CD4-positive, alpha-beta T cell treated with Interferon alpha-2 for 1 hour (primary cell): ENCODE measurements around the gene PDIA4.
"Not testable (repeated sequence)": the region's sequence is repeated elsewhere in the genome, so short reads cannot be mapped to it uniquely, and the experiment has no call there.

Experiments used
- DNase-seq, 2 donors: peaks; one replicate each; pipeline ENCODE4 v3.0.0-alpha.2; 2020 to 2022

PDIA4 gene

DNA sequence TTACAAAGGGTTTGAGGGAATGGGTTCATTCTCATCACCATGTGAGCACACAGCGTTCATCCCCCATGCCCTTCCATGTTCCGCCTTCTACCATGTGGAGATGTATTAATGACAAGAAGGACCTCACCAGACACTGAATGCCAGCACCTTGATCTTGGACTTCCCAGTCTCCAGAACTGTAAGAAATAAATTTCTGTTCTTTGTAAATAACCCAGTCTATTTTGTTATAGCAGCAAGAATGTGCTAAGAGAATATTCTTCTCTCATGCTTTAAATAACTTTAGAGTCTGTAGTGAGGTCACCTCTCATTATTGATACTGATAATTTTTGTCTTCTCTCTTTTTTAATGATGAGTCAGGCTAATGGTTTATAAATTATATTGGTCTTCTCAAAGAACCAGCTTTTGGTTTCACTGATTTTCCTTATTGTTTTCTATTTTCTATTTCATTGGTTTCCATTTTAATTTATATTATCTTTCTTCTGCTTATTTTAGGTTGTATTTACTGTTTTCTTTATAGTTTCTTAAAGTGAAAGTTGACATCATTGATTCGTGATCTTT is 3.1 kb upstream of the PDIA4 start:
- no peak for DNase-seq

DNA sequence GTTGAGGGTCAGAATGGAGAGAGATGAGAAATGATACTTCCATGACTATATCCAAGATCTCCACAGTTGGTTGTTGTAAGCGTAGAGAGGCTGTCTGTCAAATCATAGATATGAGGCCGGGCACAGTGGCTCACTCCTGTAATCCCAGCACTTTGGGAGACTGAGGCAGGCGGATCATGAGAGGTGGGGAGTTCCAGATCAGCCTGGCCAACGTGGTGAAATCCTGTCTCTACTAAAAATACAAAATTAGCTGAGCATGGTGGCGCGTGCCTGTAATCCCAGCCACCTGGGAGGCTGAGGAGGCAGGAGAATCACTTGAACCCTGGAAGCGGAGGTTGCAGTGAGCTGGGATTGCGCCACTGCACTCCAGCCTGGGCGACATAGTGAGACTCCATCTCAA is 2.1 kb upstream of the PDIA4 start:
- not testable (repeated sequence) for DNase-seq

- DNase-seq, result no peak
Measured at GRCh38 chr7:149027611-149028345, 527 bp downstream of the PDIA4 start.

DNA sequence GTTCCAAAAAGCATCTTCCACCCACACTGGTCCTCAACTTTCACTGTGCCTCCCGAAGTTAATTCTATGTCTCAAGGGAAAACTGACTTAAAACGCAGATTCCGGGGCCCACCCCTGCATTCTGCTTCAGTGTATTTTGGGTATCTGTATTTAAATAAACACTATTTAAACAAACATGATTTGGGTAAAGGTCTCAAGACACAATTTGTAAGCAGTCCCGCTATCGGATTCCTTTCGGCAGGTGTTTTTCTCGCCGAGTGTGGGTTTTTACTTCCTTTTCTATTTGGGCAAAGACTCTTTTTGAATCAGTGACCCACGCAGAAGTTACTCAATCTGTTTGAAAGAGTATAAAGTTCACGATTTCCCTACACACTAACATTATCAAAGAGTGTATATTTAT is 1.2 kb downstream of the PDIA4 start:
- DNase-seq, result peak in 1 of 2 donors; percentile 12

DNA sequence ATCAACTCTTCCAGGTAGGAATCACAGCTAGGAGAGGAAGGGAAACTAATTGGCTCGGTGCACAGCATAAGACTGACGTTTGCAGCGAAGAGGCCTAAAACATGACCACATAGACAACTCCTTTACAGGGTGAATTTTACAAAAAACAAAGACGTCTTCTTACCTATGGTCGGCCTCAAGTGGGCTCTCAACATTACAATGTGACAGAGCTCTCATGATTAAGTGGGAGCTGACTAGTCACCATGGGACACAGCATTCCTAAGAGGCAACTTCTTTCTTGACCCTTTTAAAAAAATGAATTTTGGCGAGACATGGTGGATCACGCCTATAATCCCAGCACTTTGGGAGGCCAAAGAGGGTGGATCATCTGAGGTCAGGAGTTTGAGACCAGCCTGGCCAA is 4.6 kb downstream of the PDIA4 start:
- no peak for DNase-seq

DNA sequence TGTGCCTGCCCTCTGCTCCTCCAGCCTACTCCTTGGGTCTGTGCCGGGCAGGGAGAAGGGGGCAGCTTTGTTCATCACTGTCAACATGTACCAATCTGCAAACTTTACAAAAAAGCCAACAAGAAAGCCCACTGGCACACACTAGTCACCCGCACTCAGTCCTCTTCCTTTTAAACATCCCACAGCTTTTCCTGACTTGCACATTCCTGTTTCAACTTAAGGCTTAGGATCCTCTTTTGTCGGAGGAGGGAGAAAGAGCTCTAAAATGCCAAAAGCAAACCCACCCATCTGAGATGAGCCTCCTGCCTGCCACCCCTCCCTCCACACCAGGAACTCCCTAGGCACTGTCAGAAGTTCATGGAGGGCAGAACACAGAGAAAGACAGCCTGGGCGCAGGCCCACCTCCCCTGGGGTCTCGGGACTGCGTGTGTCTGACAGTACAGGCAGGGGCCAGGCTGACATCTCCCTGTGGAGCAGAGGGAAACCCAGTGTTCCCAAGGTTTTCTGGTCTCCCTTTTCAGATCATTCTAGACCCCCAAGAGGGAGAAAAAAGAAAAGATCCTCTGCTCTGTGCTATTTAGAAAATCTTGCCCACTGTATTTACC is 5.4 kb downstream of the PDIA4 start:
- DNase-seq, result no peak

DNA sequence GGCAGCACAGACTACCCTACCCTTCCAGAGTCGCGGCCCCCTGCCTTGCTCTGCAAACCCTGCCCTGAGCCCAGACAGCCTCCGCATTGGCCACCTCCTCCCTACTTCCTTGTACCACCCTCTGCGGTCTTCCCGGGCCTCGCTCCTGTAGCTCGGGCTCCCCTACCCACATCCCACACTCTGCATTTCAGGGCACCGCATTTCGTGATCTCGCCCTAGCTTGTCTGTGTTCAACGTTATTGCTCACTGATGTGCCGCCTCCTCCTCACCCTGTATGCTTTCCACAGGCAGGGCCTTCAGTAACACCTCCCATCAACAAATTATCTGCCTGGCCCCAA is 6.6 kb downstream of the PDIA4 start:
- DNase-seq, result no peak

DNA sequence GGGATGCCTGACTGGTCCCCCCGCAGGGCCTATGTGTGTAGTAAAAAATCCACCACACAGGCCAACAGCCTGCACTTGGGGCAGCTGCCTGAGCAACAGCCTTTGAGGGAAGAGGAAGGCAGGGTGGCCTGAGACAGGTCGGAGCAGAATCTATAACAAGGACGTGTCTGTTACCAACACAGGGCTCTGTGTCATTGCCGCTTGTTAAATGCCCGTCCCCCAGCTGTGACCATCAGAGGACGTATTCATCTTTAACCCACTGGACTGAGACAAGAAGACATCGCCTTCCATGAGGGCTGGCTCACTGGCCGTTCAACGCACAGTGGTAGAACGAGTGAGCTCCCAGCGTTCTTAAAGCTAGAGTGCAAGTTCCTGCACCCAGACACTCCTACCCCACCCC is 7.8 kb downstream of the PDIA4 start:
- no peak for DNase-seq

DNA sequence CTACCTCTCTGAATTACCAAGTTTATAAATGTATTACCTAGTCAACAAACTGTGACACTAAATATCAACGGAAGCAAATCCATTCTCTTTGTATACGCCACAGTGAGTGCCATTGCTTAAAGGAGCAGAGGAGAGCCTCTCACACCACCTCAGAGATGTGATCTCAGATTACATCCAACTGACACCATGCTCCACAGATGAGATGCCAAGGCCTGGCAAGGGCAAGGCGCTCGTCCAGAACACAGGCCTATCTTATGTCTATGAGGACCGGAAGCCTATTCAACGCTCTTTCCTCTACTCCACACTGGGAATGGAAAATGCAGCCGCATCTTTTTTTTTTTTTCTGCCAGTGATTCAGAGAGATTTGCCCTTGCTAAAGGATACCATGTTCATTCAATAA is 11.4 kb downstream of the PDIA4 start:
- DNase-seq, result no peak

GRCh38 chr7:149014309-149014708 is 14.0 kb downstream of the PDIA4 start:
- no peak for DNase-seq

DNA sequence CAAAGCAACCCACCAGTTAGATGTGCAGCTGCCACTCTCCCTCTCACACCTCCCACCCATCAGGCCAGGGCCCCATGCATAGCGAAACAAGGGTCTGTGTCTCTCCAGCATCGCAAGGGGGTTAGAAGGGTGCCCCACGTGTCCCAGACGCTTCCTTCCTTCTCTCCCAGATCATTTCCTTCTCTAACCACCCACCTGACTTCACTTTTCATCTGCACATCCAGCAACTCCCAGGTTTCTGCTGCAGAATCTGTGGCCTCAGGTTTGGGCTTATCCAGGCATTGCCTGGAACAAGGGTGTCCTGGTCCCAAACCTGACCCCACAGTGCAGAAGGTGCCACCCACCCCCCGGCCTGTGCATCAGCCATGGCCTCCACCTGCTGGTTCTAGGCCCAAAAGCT is 14.4 kb downstream of the PDIA4 start:
- DNase-seq, result no peak

DNA sequence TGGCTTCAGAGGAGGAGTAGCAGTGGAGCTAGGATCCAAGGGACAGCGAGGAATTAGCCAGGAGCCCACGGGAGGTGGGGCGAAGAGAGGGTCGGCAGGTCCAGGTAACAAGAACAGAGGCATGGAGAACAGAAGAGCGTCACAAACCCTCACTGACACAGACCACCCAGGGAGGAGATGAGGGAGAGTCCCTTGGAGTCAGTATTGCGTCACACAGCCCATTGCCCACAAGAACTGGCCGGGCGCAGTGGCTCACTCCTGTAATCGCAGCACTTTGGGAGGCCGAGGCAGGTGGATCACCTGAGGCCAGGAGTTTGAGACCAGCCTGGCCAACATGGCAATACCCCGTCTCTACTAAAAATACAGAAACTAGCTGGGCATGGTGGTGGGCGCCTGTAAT is 15.6 kb downstream of the PDIA4 start:
- not testable (repeated sequence) for DNase-seq

DNA sequence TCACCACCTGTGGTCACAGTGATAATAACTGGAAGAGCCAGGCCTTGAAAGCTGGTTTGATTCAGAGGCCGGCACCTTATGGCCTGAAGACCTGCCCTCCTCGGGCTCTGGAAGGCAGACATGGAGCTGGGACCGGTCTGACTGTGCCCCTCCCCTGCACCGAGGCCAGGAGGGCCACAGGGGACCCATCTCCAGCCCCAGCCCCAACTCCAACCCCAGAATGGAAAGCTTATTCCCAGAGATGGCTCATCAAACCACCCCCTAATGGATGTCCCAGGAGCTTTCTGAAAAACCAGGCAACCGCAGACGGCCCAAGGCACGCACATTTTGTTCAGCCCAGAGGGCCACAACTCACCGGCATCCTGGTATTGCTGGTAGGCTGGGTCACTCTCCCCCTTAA is 16.8 kb downstream of the PDIA4 start:
- DNase-seq, result no peak

DNA sequence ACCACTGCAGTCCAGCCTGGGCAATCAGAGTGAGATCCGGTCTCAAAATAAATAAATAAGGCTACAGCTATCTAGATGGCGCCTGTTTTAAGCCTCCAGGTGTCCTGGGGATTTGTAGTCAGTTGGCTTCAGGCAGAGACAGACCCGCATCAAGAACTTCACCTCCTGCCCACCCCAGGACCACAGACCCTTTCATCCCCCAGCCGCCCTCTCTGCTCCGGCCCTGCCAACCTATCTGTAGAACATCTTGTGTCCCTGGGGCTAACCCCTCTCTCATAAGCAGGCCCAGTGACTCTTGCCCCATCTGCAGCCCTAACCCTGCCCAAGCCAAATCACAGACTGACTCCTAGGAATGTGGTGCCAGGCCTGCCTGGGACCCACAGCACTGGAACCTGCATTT is 17.9 kb downstream of the PDIA4 start:
- DNase-seq, result no peak

DNA sequence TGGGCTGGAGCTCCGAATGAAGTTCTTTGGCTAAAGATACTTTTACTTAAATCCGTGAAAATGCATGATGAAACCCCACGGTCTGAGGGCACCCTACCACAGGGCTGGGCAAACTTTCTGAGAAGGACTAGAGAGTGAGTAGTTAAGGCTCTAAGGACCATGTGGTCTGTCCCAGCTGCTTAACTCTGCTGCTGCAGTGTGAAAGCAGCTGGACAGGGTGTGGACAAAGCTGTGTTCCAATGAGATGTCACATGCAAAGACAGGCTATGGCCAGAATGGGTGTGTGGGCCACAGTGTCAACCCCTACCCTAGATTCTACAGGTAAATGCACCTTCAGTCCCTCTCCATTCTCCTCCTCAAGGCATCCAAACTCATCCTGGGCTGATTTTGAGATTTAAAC is 18.8 kb downstream of the PDIA4 start:
- no peak for DNase-seq

- DNase-seq, result peak in 1 of 2 donors; percentile 12
Measured at GRCh38 chr7:149007611-149008010, 20.7 kb downstream of the PDIA4 start.

DNA sequence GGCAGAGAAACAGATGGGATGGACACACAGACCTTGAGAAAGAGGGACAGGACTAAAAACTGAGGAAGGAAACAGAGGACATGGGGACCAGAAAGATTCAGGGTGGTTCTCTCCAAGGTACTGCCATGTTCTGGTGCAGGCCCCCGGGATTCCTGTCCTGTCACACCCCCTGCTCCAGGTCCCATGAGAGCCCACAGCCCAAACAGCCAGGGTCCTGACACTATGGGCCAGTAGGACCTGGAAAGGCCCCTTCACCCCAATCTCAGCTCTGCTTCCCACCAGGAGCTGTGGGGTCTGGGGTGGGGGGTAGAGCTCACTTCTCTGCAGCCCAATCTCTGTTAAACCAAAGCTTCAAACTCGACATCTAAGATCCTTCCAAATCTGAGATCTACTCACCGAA is 21.2 kb downstream of the PDIA4 start:
- DNase-seq, result no peak

DNA sequence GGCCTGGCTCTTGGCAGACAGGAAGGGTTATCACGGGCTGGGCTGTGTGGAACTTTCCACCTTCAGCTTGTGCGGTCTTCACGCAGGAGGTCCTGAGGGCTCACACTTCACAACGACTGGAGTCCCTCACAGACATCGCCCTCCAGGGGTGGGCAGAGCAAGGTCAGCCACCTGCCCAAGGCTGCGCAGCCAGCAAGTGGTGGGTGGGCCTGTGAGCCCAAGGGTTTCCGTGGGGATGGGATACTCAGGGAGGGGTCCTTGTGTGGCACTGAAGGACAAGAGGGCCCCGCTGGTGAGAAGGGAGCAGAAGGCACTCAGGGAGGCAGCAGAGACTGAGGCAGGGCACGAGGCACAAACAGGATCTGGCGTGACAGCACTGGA is 22.0 kb downstream of the PDIA4 start:
- no peak for DNase-seq

DNA sequence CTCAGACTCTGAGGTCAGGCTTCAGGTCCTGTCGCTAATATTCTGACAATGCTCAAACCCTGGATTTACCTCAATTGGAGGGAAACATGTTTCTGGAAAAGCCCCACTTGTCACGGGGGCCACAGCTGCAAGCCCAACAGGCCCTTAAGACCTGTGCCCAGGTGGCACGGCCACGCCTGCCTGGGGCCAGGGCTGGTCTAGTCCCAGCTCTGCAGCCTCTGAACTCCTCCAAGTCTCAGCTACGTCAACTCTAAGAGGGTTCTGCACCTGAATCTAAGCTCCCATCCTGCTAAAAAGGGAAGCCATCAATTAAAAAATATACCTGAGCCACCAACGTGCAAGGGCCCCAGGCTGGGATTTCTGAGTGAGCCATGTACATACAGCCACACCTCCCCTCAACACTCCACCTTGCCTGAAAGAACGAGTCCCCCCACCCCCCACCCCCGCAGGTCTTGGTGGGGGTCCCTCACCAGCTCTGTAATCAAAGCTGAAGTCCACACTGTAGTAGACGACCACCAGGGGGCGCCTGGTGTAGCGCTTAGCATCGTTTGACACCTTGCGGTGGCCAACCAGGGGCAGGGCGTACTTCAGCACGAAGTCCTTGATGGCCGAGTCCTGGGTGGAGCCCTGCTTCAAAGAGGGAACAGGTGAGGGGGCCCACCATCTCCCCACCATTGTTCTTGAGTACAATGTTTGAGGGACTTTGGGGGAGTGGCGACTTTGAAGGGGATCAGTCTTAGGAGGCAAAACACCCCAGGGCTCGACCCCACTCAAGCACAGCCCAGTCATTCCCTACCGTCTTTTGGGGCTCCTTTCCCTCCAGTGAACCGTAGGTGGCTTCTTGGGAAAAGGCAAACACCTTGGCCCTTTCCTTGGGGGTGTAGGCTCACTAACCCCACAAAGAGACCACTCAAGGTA is 22.6 kb downstream of the PDIA4 start:
- peak; percentile 78 to 85 for DNase-seq

DNA sequence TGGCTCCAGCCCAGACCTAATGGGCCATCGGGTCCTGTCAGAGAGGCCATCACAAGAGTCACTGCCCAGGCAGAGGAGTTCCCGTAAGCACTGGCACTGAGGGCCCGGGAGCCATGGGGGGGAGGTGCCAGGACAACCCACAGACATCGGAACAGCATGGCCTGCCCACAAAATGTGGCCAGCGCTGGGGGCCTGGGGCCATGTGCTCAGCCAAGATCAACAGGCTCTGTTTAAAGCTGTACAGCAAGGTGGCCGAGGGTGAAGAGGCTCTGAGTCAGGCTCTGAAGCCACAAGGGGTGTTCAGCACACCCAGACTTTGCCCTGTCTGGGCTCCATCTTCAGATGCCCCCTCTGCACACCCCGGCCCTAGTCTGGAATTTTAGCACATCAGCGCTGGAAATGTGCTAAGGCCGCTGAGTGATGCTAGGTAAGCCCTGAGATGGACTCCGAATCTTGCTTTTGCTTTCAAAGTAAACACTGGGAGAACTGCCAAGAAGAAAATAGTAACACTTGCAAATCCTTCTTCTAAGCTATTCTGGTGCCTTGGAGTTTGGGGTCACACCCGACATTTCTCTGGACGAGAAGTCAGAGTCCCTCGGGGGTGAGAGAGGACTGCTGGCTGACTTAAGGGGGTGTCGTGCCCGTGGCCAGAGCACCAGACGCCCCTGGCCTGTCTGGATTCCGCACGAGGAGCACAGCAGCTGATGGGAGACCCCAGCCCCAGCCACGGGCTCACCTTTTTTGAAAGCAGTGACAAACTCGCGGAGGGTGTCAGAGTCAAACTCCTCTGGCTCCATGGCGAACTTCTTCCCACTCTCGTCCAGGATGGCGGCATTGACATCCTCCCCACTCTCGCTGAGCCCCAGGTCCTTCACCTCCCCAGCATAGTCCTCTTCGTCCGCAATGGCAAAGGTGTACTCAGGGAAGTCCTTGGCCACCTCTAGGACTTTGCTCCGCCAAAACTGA is 23.6 kb downstream of the PDIA4 start:
- no peak for DNase-seq

GRCh38 chr7:149003560-149004305 is 24.6 kb downstream of the PDIA4 start:
- no peak for DNase-seq

DNA sequence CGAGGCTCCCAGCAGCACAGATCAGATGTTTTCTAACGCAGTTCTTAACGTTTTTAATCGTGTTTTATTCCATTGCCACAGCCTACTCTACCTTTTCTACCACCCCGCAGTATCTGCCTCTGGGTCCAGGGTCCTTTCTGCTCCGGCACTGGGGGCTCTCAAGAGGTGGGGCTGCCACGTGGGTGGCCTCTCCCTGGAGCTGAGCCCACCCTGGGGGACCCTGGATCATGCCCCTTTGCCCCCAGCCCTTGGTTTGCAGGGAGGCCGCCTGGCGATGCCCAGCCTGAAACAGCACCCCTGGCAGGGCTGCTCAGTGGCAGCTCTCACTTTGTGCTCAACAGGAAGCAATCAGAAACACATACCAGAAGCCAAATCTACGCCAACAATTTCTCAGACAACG is 25.3 kb downstream of the PDIA4 start:
- no peak for DNase-seq
